Heart right ventricle (tissue), 16 donors: ENCODE data around the gene CCDC28A. TPM values are rescaled to one million over a fixed set of nuclear protein-coding genes. Genes with fewer than 3 reads are reported as not detected.

ENCODE experiments used
- ATAC-seq, 8 donors: fragments of 200-7000 bp; cut with Tn5 transposase; one replicate each; pipeline ENCODE4 v1.9.1; 2020; ENCODE audit warnings: mild to moderate bottlenecking in 8 of 8, moderate library complexity in 8 of 8, moderate number of reproducible peaks in 1 of 8
- DNase-seq, 2 donors: peaks; one replicate each; pipeline ENCODE4 v3.0.0-alpha.2; 2020
- H3K27ac ChIP-seq, 10 donors: fragments of 200-600 bp; sonication (generic) in 2 of 10; one replicate each; pipeline versions ENCODE4 v1.5.0 to v1.8.0; 2020 to 2022; ENCODE audit warnings: mild to moderate bottlenecking in 3 of 10
- H3K27me3 ChIP-seq, 7 donors: fragments of 200-600 bp; one replicate each; pipeline ENCODE4 v1.8.0; 2021 to 2022; ENCODE audit warnings: mild to moderate bottlenecking in 2 of 7
- H3K36me3 ChIP-seq, 9 donors: fragments of 200-600 bp; sonication (generic) in 1 of 9; one replicate each; pipeline versions ENCODE4 v1.5.0 to v1.8.0; 2020 to 2022; ENCODE audit warnings: mild to moderate bottlenecking in 2 of 9
- H3K4me1 ChIP-seq, 9 donors: fragments of 200-600 bp; sonication (generic) in 1 of 9; one replicate each; pipeline versions ENCODE4 v1.5.0 to v1.8.0; 2020 to 2022; ENCODE audit warnings: mild to moderate bottlenecking in 4 of 9
- H3K4me3 ChIP-seq, 10 donors: fragments of 200-600 bp; sonication (generic) in 2 of 10; one replicate each; pipeline versions ENCODE4 v1.5.0 to v1.8.0; 2020 to 2022; ENCODE audit warnings: mild to moderate bottlenecking in 7 of 10, moderate library complexity in 2 of 10
- H3K9me3 ChIP-seq, 11 donors: fragments of 200-600 bp in 10 of 11; sonication (generic) in 2 of 11; one replicate each; pipeline versions ENCODE4 v1.5.0 to v1.8.0; 2013 to 2022; ENCODE audit warnings: mild to moderate bottlenecking in 2 of 11, control low read depth in 1 of 11, moderate library complexity in 1 of 11
- CTCF ChIP-seq, 9 donors: fragments of 200-600 bp; sonication (generic) in 2 of 9; IDR thresholded peaks; one replicate each; pipeline versions ENCODE4 v1.5.0 to v1.8.0; 2021 to 2022; ENCODE audit warnings: antibody characterized with exemption in 9 of 9, mild to moderate bottlenecking in 5 of 9, moderate library complexity in 1 of 9
- WGBS, 2 donors: extraction: QIAGEN DNeasy Blood & Tissue Kit; methylation state at CpG; one replicate each; pipeline ENCODE4 v1.1.7; 2013; ENCODE audit warnings: inconsistent platforms in 1 of 2; 5-methylcytosine and 5-hydroxymethylcytosine counted together
- intact Hi-C, 10 donors: fragments of 100-400 bp; cut with DNase I; formaldehyde crosslinking; loops; one replicate each; pipeline versions ENCODE4 v1.11.1 to v1.14.2; 2022
- polyA plus RNA-seq, 2 donors: library from polyadenylated mRNA; stranded (reverse); fragments of 200-250 nt; gene quantifications; one replicate each; pipeline ENCODE4 v1.2.3, GENCODE V29; 2013
- total RNA-seq, 10 donors: library from RNA; stranded (reverse); fragmentation: NEBNext Ultra II Directional in 3 of 10; extraction: Animal tissue kit (Norgen Biotek cat#: 25700) in 3 of 10; gene quantifications; one replicate each; pipeline versions ENCODE4 v1.2.1 to v1.2.4, GENCODE V29; 2021 to 2023
- donor health status: Arrhythmogenic right ventricular cardiomyopathy.
- donor health status: ischemic (EF 13 %, LVEDD 7.1; RV severe dilation, severe dysfunction).
- donor health status: healthy with polysubstance abuse.
- donor health status: DM: no; HTN: yes; CAD: no.
- donor health status: DM: no; HTN: no; CAD: no.
- donor health status: ischemic (EF 25% LVEDD 6.9; RV normal size, moderate dysfunction).
- donor health status: ischemic (EF 25% LVEDD 5.7; RV mildly dilated, moderate dysfunction).
- donor health status: healthy.
- donor health status: DM: yes; HTN: yes; CAD: no.
- donor health status: Ischemic cardiomyopathy.
- donor health status: ischemic (EF 35%, LVEDD 5.7; RV mildly dilated, moderate dysfunction).
- donor health status: nonischemic (EF 11% LVEDD 7.7; RV severe dilation, severe dysfunction).
- donor health status: DM: yes; HTN: yes; CAD: no.
- donor health status: PGD.
- donor health status: ischemic (EF 29% LVEDD 5.4; RV normal size, mild dysfunction).
- donor health status: nonischemic (EF 23%, LVEDD 6.1; RV moderate dilation, normal function).

The CCDC28A gene
- total and polyA plus RNA-seq, 12 donors: 4.9 to 25.4 (median 9.5) TPM

GRCh38 chr6:138736640-138737039 lies 36.9 kb upstream of the CCDC28A start:
- DNase-seq: no peak
- intact Hi-C loops: no loop called here
- Histone ChIP-seq H3K4me1 (no peaks in the 10 kb centered on the region), H3K4me3 (no peak overlapping the region), H3K36me3 (no peaks in the 10 kb centered on the region), H3K27me3 (no peaks in the 10 kb centered on the region), H3K27ac (no peak overlapping the region), H3K9me3 (peaks cover 0 to 5% (median 0%) of the 10 kb centered on the region in 11 donors)
- TF ChIP-seq CTCF (IDR thresholded peaks at IDR 0.05): no peak
- WGBS, 2 donors: 90 to 94% methylated on average over 5 of the region's 5 CpGs
- no peak for ATAC-seq

- no peak for ATAC-seq
- H3K27me3 ChIP-seq: no peaks in the 10 kb centered on the region
- H3K4me1 ChIP-seq: peaks cover 0 to under 1% (median 0%) of the 10 kb centered on the region in 9 donors
- intact Hi-C loops: loop anchor here in 1 of 10 donors (5.0 kb wide), 1 partner anchor 735 kb away; no protein-coding TSS in a partner anchor
- H3K9me3 ChIP-seq: no peaks in the 10 kb centered on the region
- no peak for DNase-seq
- no peak overlapping the region for H3K27ac ChIP-seq
- TF ChIP-seq CTCF (IDR thresholded peaks at IDR 0.05): no peak
- H3K36me3 ChIP-seq: no peaks in the 10 kb centered on the region
- WGBS, 2 donors: 88 to 91% methylated on average over 4 of the region's 4 CpGs
- no peak overlapping the region for H3K4me3 ChIP-seq
Observed at GRCh38 chr6:138752017-138752416, 21.6 kb upstream of the CCDC28A start.

- intact Hi-C loops: no loop called here
Observed at GRCh38 chr6:138757136-138757535, 16.4 kb upstream of the CCDC28A start.

GRCh38 chr6:138765896-138766655 lies 7.5 kb upstream of the CCDC28A start:
- no peaks in the 10 kb centered on the region for H3K9me3 ChIP-seq
- H3K27me3 ChIP-seq: no peaks in the 10 kb centered on the region
- H3K27ac ChIP-seq: no peak overlapping the region
- no peak overlapping the region for H3K4me3 ChIP-seq
- peak; percentile 34 to 86 (median 70) for TF ChIP-seq CTCF (IDR thresholded peaks at IDR 0.05)
- no peak for ATAC-seq
- intact Hi-C loops: loop anchor here (1.0 to 10.0 kb wide), 16 partner anchors 71 to 654 kb away; no protein-coding TSS in a partner anchor
- no peaks in the 10 kb centered on the region for H3K4me1 ChIP-seq
- no peaks in the 10 kb centered on the region for H3K36me3 ChIP-seq
- WGBS, 2 donors: 94 to 95% methylated on average over 3 of the region's 3 CpGs
- DNase-seq: no peak

More at GRCh38 chr6:138757136-138757535, 16.4 kb upstream of the CCDC28A start:
- Histone ChIP-seq H3K36me3 (no peaks in the 10 kb centered on the region), H3K27ac (no peak overlapping the region), H3K9me3 (no peaks in the 10 kb centered on the region), H3K4me1 (peaks cover 0 to 4% (median 0%) of the 10 kb centered on the region in 9 donors), H3K4me3 (no peak overlapping the region), H3K27me3 (no peaks in the 10 kb centered on the region)
- ATAC-seq (no peak), DNase-seq (no peak)
- no peak for TF ChIP-seq CTCF (IDR thresholded peaks at IDR 0.05)
- WGBS, 2 donors: 54% methylated on average over 4 of the region's 4 CpGs
